AG04449 (cell line): ENCODE results near the gene HIC1.

ENCODE experiments used
- CTCF ChIA-PET: fragments of 350-600 bp; formaldehyde crosslinking; extraction: SDS; loops from one replicate; lab custom pipeline; 2021; ENCODE audit warnings: antibody characterized with exemption; lab: Yijun Ruan, JAX
- POLR2A ChIA-PET: fragments of 400-600, 350-600 bp; formaldehyde crosslinking; extraction: SDS; loops from one replicate; lab custom pipeline; 2020; ENCODE audit warnings: antibody characterized with exemption, inconsistent platforms; lab: Yijun Ruan, JAX
- DNase-seq: peaks from one replicate; pipeline ENCODE4 v3.0.0-alpha.2; 2010; ENCODE audit warnings: low read depth, low spot score
- H3K4me3 ChIP-seq: 2 replicates; pipeline ENCODE4 v1.5.1; 2011; ENCODE audit warnings: low read depth, mild to moderate bottlenecking, control low read depth, low read length
- TF ChIP-seq, protein P1 (sequence below): IDR thresholded peaks from one replicate; pipeline ENCODE4 v1.5.1; 2011; ENCODE audit warnings: mild to moderate bottlenecking, moderate library complexity, low read length, control low read depth, inconsistent platforms; ENCODE audit not compliant: insufficient read depth; ENCODE audit errors: missing control alignments

The HIC1 gene

DNA sequence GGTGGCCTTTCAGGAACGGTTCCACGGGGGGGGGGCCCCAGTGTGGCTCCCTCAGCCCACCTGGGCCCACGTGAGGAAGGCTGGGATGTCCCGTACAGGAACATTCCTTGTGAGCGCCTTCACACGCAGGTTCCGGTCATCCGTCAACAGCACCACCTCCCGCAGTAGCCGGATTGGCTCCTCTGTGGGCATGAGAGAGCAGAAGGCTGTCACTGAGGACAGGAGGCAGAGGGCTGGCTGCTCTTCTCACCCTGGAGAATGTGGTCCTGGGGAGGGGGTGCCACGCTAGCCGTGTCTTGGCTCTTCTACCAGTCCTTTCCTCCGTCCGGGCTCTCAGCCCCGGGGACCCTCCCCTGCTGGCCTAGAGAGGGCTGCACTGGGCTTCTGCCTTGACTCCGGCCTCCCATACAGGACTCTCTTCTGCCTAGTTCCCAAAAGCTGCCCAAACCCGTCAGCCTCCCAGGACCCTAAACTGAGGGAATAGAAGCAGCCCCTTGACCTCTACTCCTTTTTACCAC lies 6.6 kb downstream of the HIC1 start:
- TF ChIP-seq, protein P1, sequence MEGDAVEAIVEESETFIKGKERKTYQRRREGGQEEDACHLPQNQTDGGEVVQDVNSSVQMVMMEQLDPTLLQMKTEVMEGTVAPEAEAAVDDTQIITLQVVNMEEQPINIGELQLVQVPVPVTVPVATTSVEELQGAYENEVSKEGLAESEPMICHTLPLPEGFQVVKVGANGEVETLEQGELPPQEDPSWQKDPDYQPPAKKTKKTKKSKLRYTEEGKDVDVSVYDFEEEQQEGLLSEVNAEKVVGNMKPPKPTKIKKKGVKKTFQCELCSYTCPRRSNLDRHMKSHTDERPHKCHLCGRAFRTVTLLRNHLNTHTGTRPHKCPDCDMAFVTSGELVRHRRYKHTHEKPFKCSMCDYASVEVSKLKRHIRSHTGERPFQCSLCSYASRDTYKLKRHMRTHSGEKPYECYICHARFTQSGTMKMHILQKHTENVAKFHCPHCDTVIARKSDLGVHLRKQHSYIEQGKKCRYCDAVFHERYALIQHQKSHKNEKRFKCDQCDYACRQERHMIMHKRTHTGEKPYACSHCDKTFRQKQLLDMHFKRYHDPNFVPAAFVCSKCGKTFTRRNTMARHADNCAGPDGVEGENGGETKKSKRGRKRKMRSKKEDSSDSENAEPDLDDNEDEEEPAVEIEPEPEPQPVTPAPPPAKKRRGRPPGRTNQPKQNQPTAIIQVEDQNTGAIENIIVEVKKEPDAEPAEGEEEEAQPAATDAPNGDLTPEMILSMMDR: no peak
- DNase-seq: no peak
- H3K4me3 ChIP-seq: no peak overlapping the region
- ChIA-PET CTCF (interaction anchor here (1.0 to 8.9 kb wide), 2 partner anchors 184 to 222 kb away, joined by 3 to 80 read pairs; no protein-coding TSS in a partner anchor), POLR2A (no interaction called here)

DNA sequence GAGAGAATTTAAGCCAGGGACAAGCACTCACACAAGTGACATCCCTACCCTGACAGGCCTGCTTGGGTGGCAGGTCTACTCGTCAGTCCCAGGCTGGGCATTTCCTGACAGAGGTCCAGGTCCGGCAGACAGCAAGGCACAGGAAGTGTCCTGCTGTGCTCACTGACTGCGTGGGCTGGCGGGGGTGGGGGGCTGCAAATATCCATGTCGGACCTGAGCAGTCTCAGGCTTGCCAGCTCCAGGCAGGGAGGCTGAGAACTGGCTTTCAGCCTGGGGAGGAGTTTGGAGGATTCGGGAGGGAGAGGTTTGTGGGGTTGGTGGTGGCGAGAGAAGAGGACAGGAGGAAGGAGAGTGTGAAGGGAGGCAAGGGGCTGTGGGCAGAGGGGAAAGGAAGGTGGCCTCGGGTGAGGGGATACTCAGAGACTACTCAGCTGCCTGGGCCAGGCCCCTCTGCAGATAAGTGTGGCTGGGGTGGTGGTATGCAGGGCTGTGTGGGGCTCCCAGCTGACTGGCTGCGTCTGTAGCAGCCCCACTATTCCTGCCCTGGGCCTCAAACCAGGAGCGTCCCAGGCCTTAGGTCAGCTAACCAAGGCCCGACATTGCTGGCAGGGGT lies 7.8 kb downstream of the HIC1 start:
- CTCF ChIA-PET: interaction anchor here (7.1 to 8.9 kb wide), 2 partner anchors 6 to 183 kb away, joined by 80 to 86 read pairs; partner anchors contain the start of gene HIC1
- TF ChIP-seq, protein P1: no peak
- no peak for DNase-seq
- POLR2A ChIA-PET: no interaction called here
- H3K4me3 ChIP-seq: no peak overlapping the region

DNA sequence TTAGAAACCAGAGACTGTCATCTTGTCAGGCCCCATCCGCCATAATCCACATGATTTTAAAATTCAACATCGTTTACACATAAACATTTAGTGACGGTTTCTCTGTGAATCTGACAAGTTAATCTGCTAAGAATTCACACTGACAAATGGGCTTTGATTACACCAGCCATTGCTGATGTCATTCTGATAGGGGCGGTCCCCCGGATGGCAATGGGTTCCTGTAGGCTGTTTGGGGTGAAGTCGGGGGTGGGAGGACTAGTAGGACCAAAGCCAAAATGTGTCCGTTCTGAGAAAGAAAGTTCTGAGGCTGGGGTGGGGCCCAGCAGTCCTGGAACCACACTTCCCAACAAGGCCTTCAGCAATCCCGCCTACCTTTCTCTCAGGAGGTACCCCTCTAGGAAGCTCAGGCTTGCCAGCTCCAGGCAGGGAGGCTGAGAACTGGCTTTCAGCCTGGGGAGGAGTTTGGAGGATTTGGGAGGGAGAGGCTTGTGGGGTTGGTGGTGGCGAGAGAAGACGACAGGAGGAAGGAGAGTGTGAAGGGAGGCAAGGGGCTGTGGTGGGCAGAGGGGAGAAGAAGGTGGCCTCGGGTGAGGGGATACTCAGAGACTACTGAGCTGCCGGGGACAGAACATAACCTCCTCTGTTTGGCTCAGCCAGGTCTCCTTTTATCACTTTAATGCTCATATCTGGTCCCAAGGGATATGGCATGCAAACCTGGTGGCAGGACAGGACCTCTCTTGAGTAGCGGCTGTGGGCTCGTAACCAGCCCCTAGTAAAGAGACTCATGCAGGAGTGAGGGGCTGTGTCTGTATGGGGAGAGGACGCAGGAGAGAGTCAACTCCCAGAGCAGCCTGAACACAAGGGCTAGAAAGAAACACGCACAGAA lies 8.6 kb downstream of the HIC1 start:
- ChIA-PET POLR2A (interaction anchor here (0.8 to 1.1 kb wide), 2 partner anchors 8 to 181 kb away, joined by 3 to 6 read pairs; no protein-coding TSS in a partner anchor), CTCF (interaction anchor here (0.8 to 8.9 kb wide), 7 partner anchors 7 to 289 kb away, joined by 3 to 86 read pairs (median 5); partner anchors contain the start of gene HIC1)
- TF ChIP-seq, protein P1: no peak
- DNase-seq: no peak
- H3K4me3 ChIP-seq: no peak overlapping the region

DNA sequence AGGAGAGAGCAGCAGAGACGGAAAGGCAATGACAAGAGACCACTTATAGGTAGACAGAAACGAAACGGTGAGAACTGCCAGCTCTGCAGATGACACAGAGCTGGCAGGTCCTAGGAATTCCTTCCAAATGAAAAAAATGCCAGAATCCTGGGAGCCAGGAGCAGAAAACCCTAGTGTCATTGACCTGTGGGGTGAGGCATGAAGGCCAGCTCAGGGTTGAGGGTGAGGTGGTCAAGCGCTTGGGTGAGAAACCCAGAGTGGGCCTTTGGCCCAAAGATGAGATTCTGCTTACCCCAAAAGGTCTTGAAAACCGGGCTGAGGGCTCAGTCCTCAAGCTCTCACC lies 9.2 kb downstream of the HIC1 start:
- TF ChIP-seq, protein P1: no peak
- no peak for DNase-seq
- no peak overlapping the region for H3K4me3 ChIP-seq
- CTCF ChIA-PET: interaction anchor here (0.8 to 8.9 kb wide), 8 partner anchors 8 to 289 kb away, joined by 3 to 86 read pairs (median 5); partner anchors contain the start of gene HIC1
- POLR2A ChIA-PET: interaction anchor here (0.8 to 1.1 kb wide), 2 partner anchors 9 to 181 kb away, joined by 3 to 6 read pairs; no protein-coding TSS in a partner anchor

DNA sequence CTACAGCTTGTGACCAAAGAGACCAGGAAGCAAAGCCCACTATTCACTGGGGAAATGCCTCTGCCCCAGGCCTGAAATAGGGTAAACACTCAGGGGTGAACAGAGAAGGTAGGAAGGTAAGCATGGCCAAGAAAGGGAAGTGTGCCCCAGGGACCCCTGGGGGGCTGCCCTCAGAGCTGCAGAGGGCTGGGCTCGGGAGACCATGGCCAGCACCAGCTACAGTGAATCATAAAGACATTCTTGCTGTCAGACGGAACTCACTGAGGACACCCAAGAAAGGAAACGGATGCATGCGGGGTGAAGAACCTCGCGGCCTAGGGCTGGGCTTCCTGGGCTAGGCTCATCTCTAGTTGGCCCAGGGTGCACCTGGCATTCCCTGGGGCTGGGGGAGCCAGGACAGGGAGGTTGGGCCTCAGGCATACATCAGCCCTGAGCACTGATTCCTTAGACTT lies 9.6 kb downstream of the HIC1 start:
- TF ChIP-seq, protein P1: no peak
- ChIA-PET CTCF (interaction anchor here (0.9 to 8.9 kb wide), 9 partner anchors 8 to 288 kb away, joined by 3 to 86 read pairs (median 5); partner anchors contain the start of gene HIC1), POLR2A (interaction anchor here (0.8 to 1.1 kb wide), 2 partner anchors 9 to 180 kb away, joined by 3 to 6 read pairs; no protein-coding TSS in a partner anchor)
- no peak for DNase-seq
- no peak overlapping the region for H3K4me3 ChIP-seq
